DMS53 (cell line): ENCODE measurements around the gene SLC25A42.
"Not testable (repeated sequence)": the region's sequence is repeated elsewhere in the genome, so short reads cannot be mapped to it uniquely, and the experiment has no call there.

Experiments
- DNase-seq: peaks from one replicate; lab custom pipeline; 2025; lab: John Stamatoyannopoulos, UW

SLC25A42 gene, protein sequence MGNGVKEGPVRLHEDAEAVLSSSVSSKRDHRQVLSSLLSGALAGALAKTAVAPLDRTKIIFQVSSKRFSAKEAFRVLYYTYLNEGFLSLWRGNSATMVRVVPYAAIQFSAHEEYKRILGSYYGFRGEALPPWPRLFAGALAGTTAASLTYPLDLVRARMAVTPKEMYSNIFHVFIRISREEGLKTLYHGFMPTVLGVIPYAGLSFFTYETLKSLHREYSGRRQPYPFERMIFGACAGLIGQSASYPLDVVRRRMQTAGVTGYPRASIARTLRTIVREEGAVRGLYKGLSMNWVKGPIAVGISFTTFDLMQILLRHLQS

GRCh38 chr19:19063183-19064097, at the start of gene SLC25A42:
Gene SLC25A42, plus strand, starts transcription at chr19:19063994. Its CDS starts 32,131 bp downstream, at chr19:19096125.
- DNase-seq, result peak; percentile 98

DNA sequence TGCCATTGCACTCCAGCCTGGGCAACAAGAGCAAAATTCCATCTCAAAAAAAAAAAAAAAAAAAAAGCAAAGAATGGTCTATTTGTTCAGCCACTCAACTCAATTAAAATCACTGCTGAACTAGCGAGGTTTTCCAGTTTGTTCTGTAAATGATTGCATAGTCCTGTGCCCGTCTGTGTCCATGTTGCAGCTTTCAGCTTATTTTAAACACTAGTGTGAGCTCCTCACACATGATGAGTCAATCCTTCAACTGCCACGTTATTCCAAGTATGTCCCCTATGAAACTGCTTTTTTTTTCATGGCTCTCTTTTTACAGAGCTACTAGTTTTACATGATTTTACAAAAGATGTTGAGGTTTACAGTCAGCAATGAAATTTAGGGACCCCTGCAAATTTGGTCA, 42.7 kb upstream of the SLC25A42 start:
- DNase-seq, result peak; percentile 16

DNA sequence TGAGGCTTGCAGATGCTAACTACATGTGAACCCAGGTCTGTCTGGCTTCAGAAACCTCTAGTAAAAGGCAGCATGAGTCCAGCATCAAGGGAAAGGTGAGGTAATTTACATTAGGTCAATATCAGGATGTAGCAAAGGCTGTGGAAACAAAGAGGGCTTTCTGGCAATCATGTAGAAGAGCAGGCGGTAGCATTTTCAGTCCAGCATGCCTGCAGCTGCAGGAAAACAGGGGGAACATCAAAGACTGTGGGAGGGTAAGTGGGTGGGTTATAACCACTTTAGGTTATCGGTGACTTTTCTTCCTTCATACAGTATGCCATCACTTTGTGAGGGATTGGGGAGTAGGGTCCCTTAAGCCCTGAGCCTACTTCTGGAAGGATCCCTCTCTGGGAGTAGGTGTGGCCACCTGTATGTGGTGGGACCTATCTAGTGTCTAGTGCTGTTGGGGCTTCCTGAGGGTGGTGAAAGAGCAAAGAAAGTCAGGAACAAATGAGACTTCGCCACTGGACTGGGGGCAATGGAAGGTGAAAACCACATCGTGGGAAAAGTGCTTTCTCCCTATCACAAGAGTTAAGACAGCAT, 41.3 kb upstream of the SLC25A42 start:
- DNase-seq, result no peak

GRCh38 chr19:19023376-19023775, 40.4 kb upstream of the SLC25A42 start:
- DNase-seq, result not testable (repeated sequence)

DNA sequence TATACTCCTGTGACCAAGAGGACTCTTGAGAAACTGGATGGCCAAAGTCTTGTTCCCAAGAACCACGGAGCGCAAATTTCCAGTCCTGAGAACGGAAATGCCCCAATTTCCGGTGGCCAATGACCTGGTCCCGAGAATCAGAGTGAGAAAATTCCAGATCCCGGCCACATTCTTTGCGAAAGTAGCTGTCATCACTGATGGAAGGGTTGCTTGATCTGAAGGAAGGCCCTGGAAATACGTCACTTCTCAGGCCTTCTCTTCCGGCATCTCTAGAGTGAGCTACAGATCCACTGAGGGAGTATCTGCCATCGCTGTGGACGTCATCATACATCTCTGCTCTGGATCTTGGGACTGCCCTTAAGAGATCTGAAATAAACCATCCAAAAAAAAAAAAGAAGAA, 37.9 kb upstream of the SLC25A42 start:
- DNase-seq, result no peak

DNA sequence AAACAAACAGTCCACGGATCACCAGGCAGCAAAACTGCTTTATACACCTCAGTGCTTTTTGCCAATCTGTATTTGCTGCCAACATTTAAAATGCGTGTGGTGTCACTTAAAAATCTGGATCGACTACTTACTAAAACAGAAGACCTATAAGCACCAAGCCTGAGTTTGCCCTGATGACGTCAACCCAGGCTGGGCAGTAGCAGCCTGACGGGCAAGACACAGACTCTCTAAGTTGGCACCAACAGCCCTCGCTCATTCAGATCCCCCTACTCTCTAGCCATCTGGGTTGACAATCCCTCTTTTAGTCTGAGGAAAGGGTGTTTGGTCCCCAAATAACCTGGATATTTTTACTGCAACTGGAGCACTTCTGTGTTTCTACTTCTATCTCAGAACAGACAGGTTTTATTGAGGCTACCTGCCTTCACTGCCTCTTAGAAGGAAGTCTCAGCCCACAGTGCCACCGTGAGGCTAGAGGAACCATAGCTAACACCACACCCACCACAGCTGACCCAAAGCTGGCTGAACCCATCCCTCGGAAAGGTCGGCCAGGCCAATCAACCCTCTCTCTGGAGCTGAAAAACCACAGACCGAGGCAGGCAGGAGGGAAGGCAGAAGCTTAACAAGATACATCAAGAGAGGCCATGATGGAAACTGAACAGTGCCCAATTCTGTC, 37.4 kb upstream of the SLC25A42 start:
- DNase-seq, result no peak

DNA sequence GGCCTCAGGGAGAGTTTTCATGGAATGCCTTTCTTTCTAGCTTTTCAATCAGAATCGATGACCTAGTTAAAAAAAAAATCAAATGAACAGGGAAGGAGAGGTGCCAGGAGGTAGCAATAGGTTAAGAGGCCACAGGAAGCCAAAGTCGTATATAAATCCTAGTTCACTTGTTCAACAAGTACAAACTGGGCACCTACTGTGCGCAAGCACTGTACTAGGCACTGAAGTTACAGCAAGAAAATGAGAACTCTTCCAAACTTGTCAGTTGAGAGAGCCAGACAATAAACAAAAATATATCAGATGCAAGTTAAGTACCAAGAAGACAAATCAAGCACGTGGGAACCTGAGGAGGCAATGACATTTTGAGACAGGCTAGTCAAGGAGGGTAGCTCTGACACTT, 36.6 kb upstream of the SLC25A42 start:
- no peak for DNase-seq

DNA sequence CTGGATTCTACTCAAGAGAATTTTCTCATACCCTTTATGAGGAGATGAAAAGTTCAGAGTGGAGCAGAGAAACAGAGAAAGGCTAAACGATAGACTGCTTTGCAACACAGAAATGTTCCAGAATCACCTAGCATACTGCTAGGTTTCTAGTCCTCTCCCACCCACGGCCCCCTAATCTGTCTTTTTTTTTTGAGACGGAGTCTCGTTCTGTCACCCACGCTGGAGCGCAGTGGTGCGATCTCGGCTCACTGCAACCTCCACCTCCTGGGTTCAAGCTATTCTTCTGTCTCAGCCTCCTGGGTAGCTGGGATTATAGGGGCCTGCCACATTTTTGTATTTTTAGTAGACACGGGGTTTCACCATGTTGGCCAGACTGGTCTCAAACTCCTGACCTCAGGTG, 35.3 kb upstream of the SLC25A42 start:
- no peak for DNase-seq

- DNase-seq, result no peak
Observed at GRCh38 chr19:19031891-19032290, 31.9 kb upstream of the SLC25A42 start.

DNA sequence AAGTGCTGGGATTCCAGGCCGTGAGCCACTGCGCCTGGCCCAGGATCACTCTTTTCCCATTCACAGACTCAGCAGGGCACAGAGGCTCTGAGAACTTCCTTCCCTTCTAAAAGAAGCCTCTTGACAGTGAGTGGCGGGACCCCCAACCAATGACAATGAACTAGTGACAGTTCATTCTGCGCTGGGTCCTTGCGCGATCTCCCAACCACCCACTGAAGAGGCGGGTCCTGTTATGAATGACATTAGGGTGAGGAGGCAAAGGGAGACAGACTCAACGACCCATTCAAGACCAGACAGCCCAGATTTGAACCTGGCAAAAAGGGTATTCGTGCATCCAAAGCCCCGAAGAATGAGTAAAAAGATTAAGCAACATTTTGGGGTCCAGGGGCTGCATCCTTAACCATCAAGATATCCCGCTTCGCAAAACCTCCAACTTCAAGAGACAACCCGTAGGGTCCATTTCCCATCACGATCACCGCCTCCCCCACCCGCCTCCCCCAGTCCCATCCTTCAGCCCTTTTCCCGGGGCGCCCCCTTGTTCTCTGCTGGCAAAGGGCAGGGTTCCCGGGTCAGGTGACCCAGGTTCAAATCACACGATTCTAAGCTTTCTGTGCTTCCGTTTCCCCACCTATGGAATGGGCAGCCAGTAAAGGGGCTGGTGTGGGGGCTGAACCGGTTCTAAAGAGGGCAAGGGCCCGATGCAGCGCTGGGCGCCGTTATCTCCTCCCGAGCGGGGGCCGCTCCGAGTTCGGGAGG, 31.2 kb upstream of the SLC25A42 start:
- DNase-seq, result peak; percentile 18

- DNase-seq, result no peak
Observed at GRCh38 chr19:19033176-19033425, 30.7 kb upstream of the SLC25A42 start.

- peak; percentile 90 for DNase-seq
Observed at GRCh38 chr19:19033426-19034203, 30.2 kb upstream of the SLC25A42 start, which contains the start of the genes ARMC6 and SUGP2. Gene ARMC6, plus strand, starts transcription at chr19:19033603. Its CDS starts 607 bp downstream, at chr19:19034210. Gene SUGP2, minus strand, starts transcription at chr19:19033517. Its CDS starts 2,446 bp downstream, at chr19:19031071.

- peak; percentile 87 for DNase-seq
Observed at GRCh38 chr19:19034204-19034624, 29.6 kb upstream of the SLC25A42 start.

DNA sequence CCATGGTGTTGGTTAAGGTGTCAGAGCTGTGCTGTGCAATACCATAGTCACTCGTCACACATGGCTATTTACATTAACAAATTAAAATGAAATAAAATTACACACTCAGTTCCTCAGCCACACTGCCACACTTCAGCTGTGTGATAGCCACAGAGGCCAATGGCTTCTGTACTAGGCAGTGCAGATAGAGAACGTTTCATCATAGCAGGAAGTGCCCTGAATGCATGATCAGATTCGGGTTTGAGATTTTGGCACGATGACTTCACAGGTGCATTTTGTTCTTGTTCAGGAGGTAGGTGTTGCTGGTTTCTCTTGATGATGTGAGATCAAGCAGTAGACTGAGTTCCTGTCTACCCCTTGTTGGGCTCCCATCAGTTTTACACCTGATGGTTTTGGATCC, 23.9 kb upstream of the SLC25A42 start:
- DNase-seq, result no peak

GRCh38 chr19:19040417-19040816, 23.4 kb upstream of the SLC25A42 start:
- peak; percentile 31 for DNase-seq

GRCh38 chr19:19042732-19043280, 21.0 kb upstream of the SLC25A42 start:
- no peak for DNase-seq

- DNase-seq, result no peak
Observed at GRCh38 chr19:19043481-19043880, 20.3 kb upstream of the SLC25A42 start.

GRCh38 chr19:19043881-19044280, 19.9 kb upstream of the SLC25A42 start:
- no peak for DNase-seq

- DNase-seq, result no peak
Observed at GRCh38 chr19:19049406-19049805, 14.4 kb upstream of the SLC25A42 start.

DNA sequence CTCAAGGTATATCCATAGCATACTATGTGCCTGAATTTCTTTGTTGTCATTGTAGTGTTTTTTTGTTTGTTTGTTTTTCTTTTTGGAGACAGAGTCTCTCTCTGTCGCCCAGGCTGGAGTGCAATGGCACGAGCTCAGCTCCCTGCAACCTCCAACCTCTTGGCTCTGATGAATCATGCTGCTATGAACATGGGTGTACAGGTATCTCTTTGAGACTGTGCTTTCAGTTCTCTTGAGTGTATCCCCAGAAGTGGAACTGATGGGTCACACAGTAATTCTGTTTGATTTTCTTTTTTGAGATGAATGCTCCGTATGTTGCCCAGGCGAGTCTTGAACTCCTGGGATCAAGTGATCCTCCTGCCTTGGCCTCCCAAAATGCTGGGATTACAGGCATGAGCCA, 13.7 kb upstream of the SLC25A42 start:
- DNase-seq, result no peak
